HepG2 (cell line): Measurements from ENCODE around the gene CDC26.

ENCODE experiments used
- CHD2 ChIP-seq: IDR thresholded peaks from 2 replicates; pipeline ENCODE4 v1.6.1; 2011; ENCODE audit warnings: low read depth, low read length, improper control_type of control experiment
- CTCF ChIP-seq: sonication (generic); formaldehyde crosslinking; IDR thresholded peaks from 2 replicates; pipeline ENCODE4 v1.5.0; 2020; ENCODE audit warnings: mild to moderate bottlenecking, missing genetic modification reagents, moderate library complexity
- FOXK2 ChIP-seq: fragments of 450-650 bp; IDR thresholded peaks from 2 replicates; pipeline ENCODE4 v1.6.1; 2016
- KAT7 ChIP-seq: IDR thresholded peaks from 2 replicates; pipeline ENCODE4 v1.6.1; 2018; ENCODE audit warnings: borderline replicate concordance, missing compliant biosample characterization
- NCOA2 ChIP-seq: sonication (generic); formaldehyde crosslinking; IDR thresholded peaks from 2 replicates; pipeline ENCODE4 v1.8.0; 2022; ENCODE audit warnings: inconsistent platforms
- NFE2L2 ChIP-seq: fragments of 150-350 bp; IDR thresholded peaks from 2 replicates; pipeline ENCODE4 v1.6.1; 2014; ENCODE audit warnings: low read length
- NFIC ChIP-seq: IDR thresholded peaks from 2 replicates; pipeline ENCODE4 v1.6.1; 2012; ENCODE audit warnings: mild to moderate bottlenecking, low read length, inconsistent platforms
- SETDB1 ChIP-seq: sonication (generic); formaldehyde crosslinking; IDR thresholded peaks from 2 replicates; pipeline ENCODE4 v1.5.1; 2020; ENCODE audit warnings: missing genetic modification reagents, mild to moderate bottlenecking, borderline replicate concordance
- TCF7L2 ChIP-seq: IDR thresholded peaks from 2 replicates; pipeline ENCODE4 v1.6.1; 2011; ENCODE audit warnings: mild to moderate bottlenecking, low read depth, low read length, moderate library complexity
- TGIF2 ChIP-seq: IDR thresholded peaks from 2 replicates; pipeline ENCODE4 v1.6.1; 2016; ENCODE audit warnings: control low read depth, missing compliant biosample characterization
- ZFP37 ChIP-seq: sonication (generic); formaldehyde crosslinking; IDR thresholded peaks from 2 replicates; pipeline ENCODE4 v1.4.0; 2020; ENCODE audit warnings: missing genetic modification reagents, borderline replicate concordance
- ZNF543 ChIP-seq: sonication (generic); formaldehyde crosslinking; IDR thresholded peaks from 2 replicates; pipeline ENCODE4 v1.4.0; 2020; ENCODE audit warnings: mild to moderate bottlenecking, missing genetic modification reagents
- TF ChIP-seq, protein P1 (sequence below): sonication (generic); formaldehyde crosslinking; IDR thresholded peaks from 2 replicates; pipeline ENCODE4 v1.4.0; 2020; ENCODE audit warnings: missing genetic modification reagents

- no peak for TF ChIP-seq TCF7L2
- no peak for TF ChIP-seq SETDB1
- TF ChIP-seq CTCF (CRISPR knock-in tag) = no peak
- TF ChIP-seq FOXK2 = no peak
- TF ChIP-seq CHD2 = no peak
- no peak for TF ChIP-seq ZFP37
- TF ChIP-seq NCOA2 = no peak
- TF ChIP-seq NFIC = no peak
- TF ChIP-seq NFE2L2 = no peak
- no peak for TF ChIP-seq TGIF2
- TF ChIP-seq ZNF543 (CRISPR knock-in tag) = no peak
- no peak for TF ChIP-seq KAT7
- TF ChIP-seq, protein P1, sequence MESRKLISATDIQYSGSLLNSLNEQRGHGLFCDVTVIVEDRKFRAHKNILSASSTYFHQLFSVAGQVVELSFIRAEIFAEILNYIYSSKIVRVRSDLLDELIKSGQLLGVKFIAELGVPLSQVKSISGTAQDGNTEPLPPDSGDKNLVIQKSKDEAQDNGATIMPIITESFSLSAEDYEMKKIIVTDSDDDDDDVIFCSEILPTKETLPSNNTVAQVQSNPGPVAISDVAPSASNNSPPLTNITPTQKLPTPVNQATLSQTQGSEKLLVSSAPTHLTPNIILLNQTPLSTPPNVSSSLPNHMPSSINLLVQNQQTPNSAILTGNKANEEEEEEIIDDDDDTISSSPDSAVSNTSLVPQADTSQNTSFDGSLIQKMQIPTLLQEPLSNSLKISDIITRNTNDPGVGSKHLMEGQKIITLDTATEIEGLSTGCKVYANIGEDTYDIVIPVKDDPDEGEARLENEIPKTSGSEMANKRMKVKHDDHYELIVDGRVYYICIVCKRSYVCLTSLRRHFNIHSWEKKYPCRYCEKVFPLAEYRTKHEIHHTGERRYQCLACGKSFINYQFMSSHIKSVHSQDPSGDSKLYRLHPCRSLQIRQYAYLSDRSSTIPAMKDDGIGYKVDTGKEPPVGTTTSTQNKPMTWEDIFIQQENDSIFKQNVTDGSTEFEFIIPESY = no peak
These were observed 7.3 kb downstream of the CDC26 start for GRCh38 chr9:113267911-113268566.
